GM04504 (cell line): Measurements from ENCODE around the gene BMP7.

ENCODE experiments used
- DNase-seq: peaks from one replicate; pipeline ENCODE4 v3.0.0-alpha.2; 2012; ENCODE audit warnings: low read depth

BMP7 gene

GRCh38 chr20:57266291-57267157, at the start of gene BMP7:
Gene BMP7 (minus strand): TSS chr20:57266641. CDS start chr20:57266122, 519 bp downstream.
- no peak for DNase-seq

- DNase-seq: no peak
Measured at GRCh38 chr20:57315976-57316480, 49.6 kb upstream of the BMP7 start.

GRCh38 chr20:57315083-57315975, 48.9 kb upstream of the BMP7 start:
- DNase-seq: no peak

GRCh38 chr20:57313951-57314350, 47.5 kb upstream of the BMP7 start:
- no peak for DNase-seq

GRCh38 chr20:57313230-57313629, 46.8 kb upstream of the BMP7 start:
- DNase-seq: no peak

- DNase-seq: no peak
Measured at GRCh38 chr20:57312138-57312537, 45.7 kb upstream of the BMP7 start.

- no peak for DNase-seq
Measured at GRCh38 chr20:57310821-57311514, 44.5 kb upstream of the BMP7 start.

GRCh38 chr20:57309544-57310115, 43.2 kb upstream of the BMP7 start:
- no peak for DNase-seq

- DNase-seq: no peak
Measured at GRCh38 chr20:57308451-57309271, 42.2 kb upstream of the BMP7 start.

- no peak for DNase-seq
Measured at GRCh38 chr20:57306747-57307146, 40.3 kb upstream of the BMP7 start.

- DNase-seq: no peak
Measured at GRCh38 chr20:57301026-57301425, 34.6 kb upstream of the BMP7 start.

- DNase-seq: no peak
Measured at GRCh38 chr20:57298457-57298856, 32.0 kb upstream of the BMP7 start.

- DNase-seq: no peak
Measured at GRCh38 chr20:57294550-57294949, 28.1 kb upstream of the BMP7 start.

- no peak for DNase-seq
Measured at GRCh38 chr20:57293995-57294394, 27.6 kb upstream of the BMP7 start.

- no peak for DNase-seq
Measured at GRCh38 chr20:57292611-57293010, 26.2 kb upstream of the BMP7 start.

GRCh38 chr20:57291694-57292093, 25.3 kb upstream of the BMP7 start:
- DNase-seq: no peak

GRCh38 chr20:57291003-57291402, 24.6 kb upstream of the BMP7 start:
- DNase-seq: no peak

GRCh38 chr20:57290178-57290484, 23.7 kb upstream of the BMP7 start:
- no peak for DNase-seq

GRCh38 chr20:57289391-57290177, 23.1 kb upstream of the BMP7 start:
- no peak for DNase-seq

GRCh38 chr20:57288651-57289277, 22.3 kb upstream of the BMP7 start:
- no peak for DNase-seq
